ENCODE measurements around the gene TNFAIP6.

Gene TNFAIP6

GRCh38 chr2:151423760-151424159 lies 66.4 kb downstream of the TNFAIP6 start:
- DNase-seq: no peak
